Measurements from ENCODE around the gene RIPOR2.

RIPOR2 gene

GRCh38 chr6:24840187-24840586 is 95.6 kb downstream of the RIPOR2 start:
- DNase-seq, result no peak

GRCh38 chr6:24838994-24839393 is 96.8 kb downstream of the RIPOR2 start:
- DNase-seq, result no peak

- DNase-seq, result no peak
Measured at GRCh38 chr6:24838081-24838480, 97.7 kb downstream of the RIPOR2 start.

- no peak for DNase-seq
Measured at GRCh38 chr6:24836109-24836508, 99.7 kb downstream of the RIPOR2 start.

GRCh38 chr6:24833711-24834386 is 101.9 kb downstream of the RIPOR2 start:
- no peak for DNase-seq

- DNase-seq, result no peak
Measured at GRCh38 chr6:24832794-24833193, 103.0 kb downstream of the RIPOR2 start.

GRCh38 chr6:24831771-24832716 is 103.7 kb downstream of the RIPOR2 start:
- no peak for DNase-seq

- no peak for DNase-seq
Measured at GRCh38 chr6:24829657-24830056, 106.1 kb downstream of the RIPOR2 start.

GRCh38 chr6:24827970-24828369 is 107.8 kb downstream of the RIPOR2 start:
- no peak for DNase-seq

- no peak for DNase-seq
Measured at GRCh38 chr6:24827162-24827561, 108.6 kb downstream of the RIPOR2 start.

- no peak for DNase-seq
Measured at GRCh38 chr6:24825130-24825630, 110.6 kb downstream of the RIPOR2 start.

GRCh38 chr6:24824142-24824938 is 111.4 kb downstream of the RIPOR2 start:
- DNase-seq, result no peak

GRCh38 chr6:24823185-24823584 is 112.6 kb downstream of the RIPOR2 start:
- no peak for DNase-seq

- no peak for DNase-seq
Measured at GRCh38 chr6:24822696-24823095, 113.1 kb downstream of the RIPOR2 start.

- no peak for DNase-seq
Measured at GRCh38 chr6:24821860-24822444, 113.8 kb downstream of the RIPOR2 start.

- no peak for DNase-seq
Measured at GRCh38 chr6:24818346-24818745, 117.4 kb downstream of the RIPOR2 start.

GRCh38 chr6:24809728-24810127 is 126.0 kb downstream of the RIPOR2 start:
- DNase-seq, result no peak

GRCh38 chr6:24807584-24807983 is 128.2 kb downstream of the RIPOR2 start:
- DNase-seq, result no peak

- no peak for DNase-seq
Measured at GRCh38 chr6:24802271-24803059, 133.3 kb downstream of the RIPOR2 start.

- no peak for DNase-seq
Measured at GRCh38 chr6:24799541-24799915, 136.2 kb downstream of the RIPOR2 start.

GRCh38 chr6:24798740-24799540 is 136.8 kb downstream of the RIPOR2 start, which contains the start of gene ARMH2:
Gene ARMH2, minus strand, starts transcription at chr6:24798917. Its CDS starts 60 bp downstream, at chr6:24798857.
- DNase-seq, result no peak

Data from MV-4-11 (cell line).